Urinary bladder (tissue), 4 donors: ENCODE data around the gene CHIT1. TPM values are rescaled to one million over a fixed set of nuclear protein-coding genes. Genes with fewer than 3 reads are reported as not detected.

Experiments
- DNase-seq: peaks from one replicate; pipeline ENCODE4 v3.0.0-alpha.2; 2015; ENCODE audit errors: extremely low spot score
- H3K27ac ChIP-seq: one replicate; pipeline ENCODE4 v1.5.1; 2013; ENCODE audit warnings: low read depth, mild to moderate bottlenecking, moderate library complexity
- H3K36me3 ChIP-seq: one replicate; pipeline ENCODE4 v1.6.1; 2013; ENCODE audit warnings: mild to moderate bottlenecking, moderate library complexity; ENCODE audit not compliant: insufficient read depth
- H3K4me1 ChIP-seq: one replicate; pipeline ENCODE4 v1.6.1; 2013; ENCODE audit warnings: mild to moderate bottlenecking, moderate library complexity; ENCODE audit not compliant: insufficient read depth
- H3K4me3 ChIP-seq: one replicate; pipeline ENCODE4 v1.5.1; 2013; ENCODE audit warnings: low read depth, low read length
- WGBS: extraction: QIAGEN DNeasy Blood & Tissue Kit; methylation state at CpG from one replicate; pipeline ENCODE4 v1.1.7; 2013; 5-methylcytosine and 5-hydroxymethylcytosine counted together
- polyA plus RNA-seq: library from polyadenylated mRNA; stranded (reverse); fragments of 200-250 nt; gene quantifications from one replicate; pipeline ENCODE4 v1.2.3, GENCODE V29; 2013
- total RNA-seq: library from RNA; depleted of rRNA; stranded (reverse); fragments of >200 nt; gene quantifications from one replicate; pipeline ENCODE4 v1.2.3, GENCODE V29; 2014
- donor health status: healthy with polysubstance abuse.
- donor health status: healthy.

The CHIT1 gene
- total and polyA plus RNA-seq, 2 donors, result 0.11 TPM; not detected in 1

DNA sequence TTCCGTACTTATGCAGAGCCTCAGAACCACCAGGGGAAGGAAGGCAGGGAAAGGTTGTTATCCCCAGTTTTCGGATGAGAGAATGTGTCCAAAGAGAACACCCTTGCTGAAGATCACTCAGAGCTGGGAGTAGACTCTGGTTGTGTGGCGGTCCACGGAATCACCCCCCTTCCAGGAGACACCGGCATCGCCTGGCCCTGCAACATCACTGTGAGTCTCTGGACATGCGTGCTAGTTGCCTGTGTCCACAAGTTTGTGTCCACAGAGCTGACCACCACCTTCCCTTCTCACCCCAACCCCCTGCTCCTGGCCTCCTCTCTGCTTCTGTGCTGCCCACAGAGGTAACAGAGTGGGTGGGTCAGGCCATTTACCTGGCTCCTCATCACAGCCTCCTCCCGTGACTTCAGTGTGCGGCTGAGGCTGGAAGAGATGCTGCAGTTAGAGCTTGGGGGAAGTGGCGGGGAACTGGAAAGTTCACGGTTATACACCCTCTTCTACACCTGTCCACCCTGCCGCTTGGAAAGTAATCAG is 61.2 kb downstream of the CHIT1 start:
- H3K36me3 ChIP-seq, result no peaks in the 10 kb centered on the region
- no peak overlapping the region for H3K27ac ChIP-seq
- no peak for DNase-seq
- H3K4me1 ChIP-seq, result no peaks in the 10 kb centered on the region
- no peak overlapping the region for H3K4me3 ChIP-seq
- WGBS, result 97% methylated on average over 12 of the region's 12 CpGs

GRCh38 chr1:203167913-203168200 is 61.6 kb downstream of the CHIT1 start:
- no peaks in the 10 kb centered on the region for H3K4me1 ChIP-seq
- WGBS, result 92% methylated on average over 5 of the region's 5 CpGs
- no peak overlapping the region for H3K27ac ChIP-seq
- no peaks in the 10 kb centered on the region for H3K36me3 ChIP-seq
- DNase-seq, result no peak
- no peak overlapping the region for H3K4me3 ChIP-seq

- no peak overlapping the region for H3K4me3 ChIP-seq
- WGBS, result 83% methylated on average over 23 of the region's 23 CpGs
- H3K27ac ChIP-seq, result no peak overlapping the region
- no peaks in the 10 kb centered on the region for H3K36me3 ChIP-seq
- no peak for DNase-seq
- no peaks in the 10 kb centered on the region for H3K4me1 ChIP-seq
Observed at GRCh38 chr1:203167026-203167912, 62.2 kb downstream of the CHIT1 start.

GRCh38 chr1:203166192-203166940 is 63.1 kb downstream of the CHIT1 start:
- no peak overlapping the region for H3K27ac ChIP-seq
- H3K4me3 ChIP-seq, result no peak overlapping the region
- H3K36me3 ChIP-seq, result no peaks in the 10 kb centered on the region
- 72% methylated on average over 14 of the region's 14 CpGs for WGBS
- no peaks in the 10 kb centered on the region for H3K4me1 ChIP-seq
- no peak for DNase-seq

Other genes with a start within 250 kb of the CHIT1 start
- 60.9 TPM for gene TMEM183A, start 222.3 kb downstream of the CHIT1 start, total RNA-seq
- gene TMEM183A, start 222.3 kb downstream of the CHIT1 start, polyA plus RNA-seq, result 50.4 TPM
- gene PPFIA4, start 203.2 kb downstream of the CHIT1 start, total RNA-seq, result 6.5 TPM
- gene PPFIA4, start 203.2 kb downstream of the CHIT1 start, polyA plus RNA-seq, result 1.3 TPM
- 12.7 TPM for gene MYOG, start 143.7 kb downstream of the CHIT1 start, total RNA-seq
- gene MYOG, start 143.7 kb downstream of the CHIT1 start, polyA plus RNA-seq, result not detected
- 1.4 TPM for gene ADORA1, start 101.9 kb downstream of the CHIT1 start, total RNA-seq
- 1.1 TPM for gene ADORA1, start 101.9 kb downstream of the CHIT1 start, polyA plus RNA-seq
- 8.9 TPM for gene MYBPH, start 53.8 kb downstream of the CHIT1 start, total RNA-seq
- gene MYBPH, start 53.8 kb downstream of the CHIT1 start, polyA plus RNA-seq, result not detected
- 0.53 TPM for gene CHI3L1, start 43.0 kb downstream of the CHIT1 start, total RNA-seq
- 4.7 TPM for gene CHI3L1, start 43.0 kb downstream of the CHIT1 start, polyA plus RNA-seq
- 58.6 TPM for gene BTG2, start 75.8 kb upstream of the CHIT1 start, total RNA-seq
- gene BTG2, start 75.8 kb upstream of the CHIT1 start, polyA plus RNA-seq, result 464 TPM
- gene FMOD, start 121.4 kb upstream of the CHIT1 start, total RNA-seq, result 68.4 TPM
- 46.0 TPM for gene FMOD, start 121.4 kb upstream of the CHIT1 start, polyA plus RNA-seq
- 6.3 TPM for gene PRELP, start 246.1 kb upstream of the CHIT1 start, total RNA-seq
- 232 TPM for gene PRELP, start 246.1 kb upstream of the CHIT1 start, polyA plus RNA-seq